WERI-Rb-1 (cell line): ENCODE data around the gene ABLIM3.

Experiments
- DNase-seq: peaks from one replicate; pipeline ENCODE4 v3.0.0-alpha.2; 2020
- H3K27ac ChIP-seq: fragments of 250-450 bp; sonication (Bioruptor Pico); 2 replicates; pipeline ENCODE4 v1.5.1; 2020; ENCODE audit warnings: mild to moderate bottlenecking, moderate library complexity
- H3K27me3 ChIP-seq: fragments of 250-450 bp; sonication (Bioruptor Pico); 2 replicates; pipeline ENCODE4 v1.5.1; 2021; ENCODE audit warnings: mild to moderate bottlenecking, low read depth, moderate library complexity; ENCODE audit not compliant: insufficient read depth, severe bottlenecking
- H3K36me3 ChIP-seq: fragments of 250-450 bp; sonication (Bioruptor Pico); 2 replicates; pipeline ENCODE4 v1.5.1; 2020; ENCODE audit warnings: mild to moderate bottlenecking, moderate library complexity
- H3K4me3 ChIP-seq: 2 replicates; pipeline ENCODE4 v1.5.1; 2011; ENCODE audit warnings: low read depth, mild to moderate bottlenecking, control low read depth, low read length
- H3K9me3 ChIP-seq: fragments of 250-450 bp; sonication (Bioruptor Pico); 2 replicates; pipeline ENCODE4 v1.5.1; 2021; ENCODE audit warnings: mild to moderate bottlenecking, moderate library complexity; ENCODE audit not compliant: severe bottlenecking
- TF ChIP-seq, protein P1 (sequence below): IDR thresholded peaks from 2 replicates; pipeline ENCODE4 v1.5.1; 2011; ENCODE audit warnings: low read depth, mild to moderate bottlenecking, control low read depth, inconsistent platforms, low read length

Gene ABLIM3

DNA sequence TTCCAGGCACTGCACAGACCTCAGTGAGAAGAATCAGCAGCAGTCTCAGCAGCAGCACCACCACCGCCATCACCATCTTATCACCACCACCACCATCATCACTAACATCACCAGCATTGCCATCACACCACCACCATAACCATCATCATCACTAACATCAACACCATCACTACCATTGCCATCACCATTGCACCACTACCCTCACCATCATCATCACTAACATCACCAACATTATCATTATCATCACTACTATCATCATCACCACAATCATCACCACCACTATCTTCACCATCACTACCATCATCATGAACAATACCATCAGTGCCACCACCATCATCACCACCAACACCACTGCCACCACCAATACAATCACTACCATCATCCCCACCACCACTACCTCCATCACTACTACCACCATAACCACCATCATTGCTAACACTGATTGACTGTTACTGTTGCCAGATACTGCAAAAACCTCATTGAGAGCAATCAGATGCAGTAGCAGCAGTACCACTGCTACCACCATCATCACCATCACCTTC is 61.7 kb downstream of the ABLIM3 start:
- TF ChIP-seq, protein P1, sequence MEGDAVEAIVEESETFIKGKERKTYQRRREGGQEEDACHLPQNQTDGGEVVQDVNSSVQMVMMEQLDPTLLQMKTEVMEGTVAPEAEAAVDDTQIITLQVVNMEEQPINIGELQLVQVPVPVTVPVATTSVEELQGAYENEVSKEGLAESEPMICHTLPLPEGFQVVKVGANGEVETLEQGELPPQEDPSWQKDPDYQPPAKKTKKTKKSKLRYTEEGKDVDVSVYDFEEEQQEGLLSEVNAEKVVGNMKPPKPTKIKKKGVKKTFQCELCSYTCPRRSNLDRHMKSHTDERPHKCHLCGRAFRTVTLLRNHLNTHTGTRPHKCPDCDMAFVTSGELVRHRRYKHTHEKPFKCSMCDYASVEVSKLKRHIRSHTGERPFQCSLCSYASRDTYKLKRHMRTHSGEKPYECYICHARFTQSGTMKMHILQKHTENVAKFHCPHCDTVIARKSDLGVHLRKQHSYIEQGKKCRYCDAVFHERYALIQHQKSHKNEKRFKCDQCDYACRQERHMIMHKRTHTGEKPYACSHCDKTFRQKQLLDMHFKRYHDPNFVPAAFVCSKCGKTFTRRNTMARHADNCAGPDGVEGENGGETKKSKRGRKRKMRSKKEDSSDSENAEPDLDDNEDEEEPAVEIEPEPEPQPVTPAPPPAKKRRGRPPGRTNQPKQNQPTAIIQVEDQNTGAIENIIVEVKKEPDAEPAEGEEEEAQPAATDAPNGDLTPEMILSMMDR: no peak
- no peaks in the 10 kb centered on the region for H3K9me3 ChIP-seq
- DNase-seq: no peak
- H3K36me3 ChIP-seq: no peaks in the 10 kb centered on the region
- no peak overlapping the region for H3K27ac ChIP-seq
- no peak overlapping the region for H3K4me3 ChIP-seq
- H3K27me3 ChIP-seq: peaks cover 66% of the 10 kb centered on the region

DNA sequence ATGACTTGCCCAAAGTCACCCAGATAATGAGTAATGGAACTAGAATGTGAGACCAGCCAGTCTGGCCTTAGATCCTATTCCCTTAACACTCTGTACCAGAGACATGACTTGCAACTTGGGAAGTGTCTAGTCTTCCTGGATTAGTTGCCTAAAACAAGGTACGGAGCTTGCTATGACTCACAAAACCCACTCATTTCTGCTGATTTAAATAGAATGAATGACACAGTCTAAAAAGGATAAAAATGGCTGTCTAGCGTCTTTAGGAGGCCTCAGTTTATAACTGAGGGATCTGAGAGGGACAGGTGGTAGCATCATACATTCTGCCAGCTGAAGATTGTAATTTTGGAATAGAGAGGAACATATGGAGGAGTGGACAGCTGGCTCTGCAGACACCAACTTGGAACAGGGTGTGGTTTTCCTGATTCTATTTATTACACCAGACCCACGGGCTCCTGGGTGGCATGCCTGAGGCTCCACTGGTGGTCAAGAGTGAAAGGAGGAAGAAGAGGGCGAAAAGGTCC is 62.7 kb downstream of the ABLIM3 start:
- H3K4me3 ChIP-seq: no peak overlapping the region
- H3K27me3 ChIP-seq: peaks cover 71% of the 10 kb centered on the region
- no peaks in the 10 kb centered on the region for H3K9me3 ChIP-seq
- no peaks in the 10 kb centered on the region for H3K36me3 ChIP-seq
- TF ChIP-seq, protein P1: no peak
- H3K27ac ChIP-seq: no peak overlapping the region
- DNase-seq: no peak

DNA sequence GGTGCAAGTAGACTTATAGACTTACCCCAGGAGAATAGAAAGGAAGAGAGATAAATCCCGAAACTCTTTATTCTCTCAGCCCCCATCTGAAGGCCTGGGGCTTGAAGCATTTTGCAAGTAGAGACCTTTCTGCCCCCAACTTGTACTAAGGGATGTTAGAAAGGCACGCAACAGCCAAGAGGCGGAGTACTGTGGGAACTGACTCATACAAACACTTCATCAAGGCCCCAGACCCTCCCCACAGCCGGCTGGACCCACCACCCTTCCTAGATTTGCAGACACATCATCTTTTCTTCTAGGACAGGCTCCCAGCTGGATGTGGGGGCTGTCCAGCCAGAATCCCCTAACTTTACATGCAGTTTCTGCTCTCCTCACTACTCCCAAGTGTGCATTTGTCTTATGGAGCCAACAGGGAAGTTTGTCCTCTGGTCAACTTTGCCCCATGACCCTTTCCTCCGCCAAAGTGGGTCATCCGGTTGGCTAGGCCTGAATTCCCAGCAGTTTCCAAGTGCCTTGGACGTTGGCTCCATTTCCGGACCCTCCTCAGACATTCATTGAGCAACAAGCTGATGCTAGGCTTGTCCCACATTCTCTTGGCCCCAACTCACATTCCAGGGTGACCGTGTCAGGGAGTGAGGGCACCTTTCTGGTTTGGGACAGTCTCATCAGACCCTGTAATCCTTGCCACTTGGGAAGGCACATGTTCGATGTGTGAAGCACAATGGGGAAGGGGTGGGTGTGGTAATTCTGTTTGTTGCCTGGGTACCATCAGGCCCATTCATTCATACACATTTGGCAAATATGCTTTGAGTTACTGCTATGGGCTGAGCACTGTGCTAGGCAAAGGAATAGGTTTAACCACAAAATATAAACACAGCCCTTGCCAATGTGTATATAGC is 64.6 kb downstream of the ABLIM3 start:
- DNase-seq: no peak
- Histone ChIP-seq H3K36me3 (no peaks in the 10 kb centered on the region), H3K27me3 (peaks cover 79% of the 10 kb centered on the region), H3K4me3 (no peak overlapping the region), H3K27ac (no peak overlapping the region), H3K9me3 (no peaks in the 10 kb centered on the region)
- TF ChIP-seq, protein P1: no peak

DNA sequence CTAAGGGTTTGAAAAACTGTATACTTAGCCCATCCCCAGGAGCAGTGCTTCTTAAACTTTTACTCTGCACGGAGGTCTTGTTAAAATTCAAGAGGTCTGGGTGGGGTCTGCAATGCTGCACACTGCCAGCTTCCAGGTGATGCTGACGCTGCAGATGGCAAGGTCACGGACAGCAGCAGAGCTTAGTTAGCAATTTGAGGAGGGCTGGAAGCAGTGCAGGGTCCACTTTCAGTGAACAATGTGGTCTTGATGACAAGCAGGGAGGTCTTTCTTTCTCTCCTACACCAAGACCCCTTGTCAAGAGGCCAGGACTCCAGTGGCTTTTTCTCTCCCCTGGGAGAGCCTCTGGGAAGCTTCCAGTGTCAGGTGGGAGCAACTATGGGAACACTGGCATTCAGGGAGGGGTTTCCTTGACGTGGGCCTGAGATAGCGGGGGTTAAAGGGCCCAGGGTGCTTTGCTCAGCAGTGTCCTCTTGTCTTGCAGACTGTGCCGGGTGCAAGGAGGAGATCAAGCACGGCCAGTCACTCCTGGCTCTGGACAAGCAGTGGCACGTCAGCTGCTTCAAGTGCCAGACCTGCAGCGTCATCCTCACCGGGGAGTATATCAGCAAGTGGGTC is 65.3 kb downstream of the ABLIM3 start:
- Histone ChIP-seq H3K27me3 (peaks cover 80% of the 10 kb centered on the region), H3K9me3 (no peaks in the 10 kb centered on the region), H3K27ac (no peak overlapping the region), H3K36me3 (no peaks in the 10 kb centered on the region), H3K4me3 (no peak overlapping the region)
- DNase-seq: no peak
- TF ChIP-seq, protein P1: no peak

DNA sequence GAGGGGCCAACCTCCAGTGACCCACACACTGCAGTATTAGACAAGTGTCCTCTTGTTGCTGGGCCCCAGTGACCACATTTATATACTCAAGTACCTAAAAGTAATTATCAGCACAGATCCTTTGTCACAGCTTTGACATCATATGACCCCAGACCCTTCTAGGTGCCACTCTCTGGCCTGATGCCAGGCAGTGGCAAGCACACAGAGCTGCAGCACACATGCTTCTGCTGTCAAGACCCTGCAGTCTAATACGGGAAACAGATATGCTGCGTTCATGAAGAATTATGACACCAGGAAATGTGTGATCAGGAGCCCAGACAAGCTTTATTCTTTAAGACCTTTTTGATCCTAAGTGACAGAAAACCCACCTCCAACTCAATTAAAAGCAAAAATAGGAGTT is 66.5 kb downstream of the ABLIM3 start:
- DNase-seq: no peak
- H3K27ac ChIP-seq: no peak overlapping the region
- no peak overlapping the region for H3K4me3 ChIP-seq
- TF ChIP-seq, protein P1: no peak
- no peaks in the 10 kb centered on the region for H3K9me3 ChIP-seq
- H3K27me3 ChIP-seq: peaks cover 80% of the 10 kb centered on the region
- no peaks in the 10 kb centered on the region for H3K36me3 ChIP-seq
